Vagina (tissue), 2 donors: Measurements from ENCODE around the gene COMMD7. TPM values are rescaled to one million over a fixed set of nuclear protein-coding genes. Genes with fewer than 3 reads are reported as not detected.

ENCODE experiments used
- DNase-seq, 2 donors: peaks; one replicate each; pipeline ENCODE4 v3.0.0-alpha.2; 2017; ENCODE audit errors: extremely low spot score in 2 of 2
- H3K27ac ChIP-seq: fragments of 200-600 bp; sonication (generic); one replicate; pipeline ENCODE4 v1.5.1; 2019
- H3K27me3 ChIP-seq: fragments of 200-600 bp; sonication (generic); one replicate; pipeline ENCODE4 v1.5.1; 2019
- H3K36me3 ChIP-seq, 2 donors: fragments of 200-600 bp; sonication (generic); one replicate each; pipeline ENCODE4 v1.5.1; 2017 to 2019
- H3K4me1 ChIP-seq: fragments of 200-600 bp; sonication (generic); one replicate; pipeline ENCODE4 v1.5.1; 2019
- H3K4me3 ChIP-seq, 2 donors: fragments of 200-600 bp; sonication (generic); 1 replicate in 1 of 2; 2 replicates in 1 of 2; pipeline ENCODE4 v1.5.1; 2016 to 2019
- H3K9me3 ChIP-seq: fragments of 200-600 bp; sonication (generic); one replicate; pipeline ENCODE4 v1.5.1; 2019
- CTCF ChIP-seq, 3 experiments: fragments of 450-650 bp in 2 of 3; fragments of 200-600 bp in 1 of 3; sonication (generic) in 1 of 3; IDR thresholded peaks; one replicate each; pipeline ENCODE4 v1.5.1; 2017 to 2019; ENCODE audit warnings: antibody characterized with exemption in 3 of 3, mild to moderate bottlenecking in 2 of 3, moderate library complexity in 2 of 3
- POLR2A ChIP-seq, 2 donors: fragments of 450-650 bp; IDR thresholded peaks; one replicate each; pipeline ENCODE4 v1.6.1; 2017; ENCODE audit warnings: antibody characterized with exemption in 2 of 2, mild to moderate bottlenecking in 2 of 2, moderate library complexity in 2 of 2
- POLR2AphosphoS5 ChIP-seq, 2 donors: sonication (generic); formaldehyde crosslinking; IDR thresholded peaks; one replicate each; pipeline ENCODE4 v1.9.0; 2017; ENCODE audit warnings: antibody characterized with exemption in 2 of 2, mild to moderate bottlenecking in 2 of 2, low read depth in 1 of 2; ENCODE audit not compliant: insufficient read depth in 1 of 2
- intact Hi-C: fragments of 100-400 bp; cut with DNase I; formaldehyde crosslinking; loops from one replicate; pipeline ENCODE4 v1.15.1; 2023
- total RNA-seq: library from RNA; depleted of rRNA; stranded (reverse); fragments of >200 nt; gene quantifications from one replicate; pipeline ENCODE4 v1.2.3, GENCODE V29; 2016

COMMD7 gene
- total RNA-seq, 1 donor from 2014 or later = 28.7 TPM

- Histone ChIP-seq H3K9me3 (no peaks in the 10 kb centered on the region), H3K4me3 (no peak overlapping the region), H3K27me3 (no peaks in the 10 kb centered on the region), H3K4me1 (no peaks in the 10 kb centered on the region), H3K36me3 (no peaks in the 10 kb centered on the region), H3K27ac (no peak overlapping the region)
- DNase-seq = no peak
- intact Hi-C loops = loop anchor here (10.0 kb wide), 1 partner anchor 251 kb away; no protein-coding TSS in a partner anchor
- TF ChIP-seq POLR2A (IDR thresholded peaks at IDR 0.05) (no peak), POLR2AphosphoS5 (IDR thresholded peaks at IDR 0.05; ENCODE audit: insufficient read depth in 1 of 2, low read depth in 1 of 2) (no peak), CTCF (IDR thresholded peaks at IDR 0.05) (no peak)
Measured at GRCh38 chr20:32775336-32775991, 32.2 kb upstream of the COMMD7 start.

GRCh38 chr20:32773855-32774254, 30.6 kb upstream of the COMMD7 start:
- intact Hi-C loops = loop anchor here (10.0 kb wide), 1 partner anchor 249 kb away; no protein-coding TSS in a partner anchor
- no peak overlapping the region for H3K27ac ChIP-seq

GRCh38 chr20:32773223-32773622, 30.0 kb upstream of the COMMD7 start:
- H3K4me1 ChIP-seq = no peaks in the 10 kb centered on the region
- no peaks in the 10 kb centered on the region for H3K9me3 ChIP-seq
- H3K36me3 ChIP-seq = no peaks in the 10 kb centered on the region
- DNase-seq = no peak
- no peaks in the 10 kb centered on the region for H3K27me3 ChIP-seq
- intact Hi-C loops = loop anchor here (10.0 kb wide), 1 partner anchor 248 kb away; no protein-coding TSS in a partner anchor
- TF ChIP-seq POLR2AphosphoS5 (IDR thresholded peaks at IDR 0.05; ENCODE audit: insufficient read depth in 1 of 2, low read depth in 1 of 2) = no peak
- TF ChIP-seq CTCF (IDR thresholded peaks at IDR 0.05) = no peak
- H3K27ac ChIP-seq = no peak overlapping the region
- H3K4me3 ChIP-seq = no peak overlapping the region

More at GRCh38 chr20:32773855-32774254, 30.6 kb upstream of the COMMD7 start:
- H3K9me3 ChIP-seq = no peaks in the 10 kb centered on the region
- H3K4me1 ChIP-seq = no peaks in the 10 kb centered on the region
- no peak for TF ChIP-seq CTCF (IDR thresholded peaks at IDR 0.05)
- no peak for TF ChIP-seq POLR2AphosphoS5 (IDR thresholded peaks at IDR 0.05; ENCODE audit: insufficient read depth in 1 of 2, low read depth in 1 of 2)
- TF ChIP-seq POLR2A (IDR thresholded peaks at IDR 0.05) = no peak
- no peak for DNase-seq
- no peaks in the 10 kb centered on the region for H3K27me3 ChIP-seq
- H3K4me3 ChIP-seq = no peak overlapping the region
- no peaks in the 10 kb centered on the region for H3K36me3 ChIP-seq

- Histone ChIP-seq H3K27ac (no peak overlapping the region), H3K4me3 (no peak overlapping the region), H3K27me3 (no peaks in the 10 kb centered on the region), H3K9me3 (no peaks in the 10 kb centered on the region), H3K4me1 (no peaks in the 10 kb centered on the region), H3K36me3 (no peaks in the 10 kb centered on the region)
- TF ChIP-seq POLR2A (IDR thresholded peaks at IDR 0.05) (no peak), POLR2AphosphoS5 (IDR thresholded peaks at IDR 0.05; ENCODE audit: insufficient read depth in 1 of 2, low read depth in 1 of 2) (no peak), CTCF (IDR thresholded peaks at IDR 0.05) (no peak)
- intact Hi-C loops = loop anchor here (10.0 kb wide), 1 partner anchor 247 kb away; no protein-coding TSS in a partner anchor
- DNase-seq = no peak
Measured at GRCh38 chr20:32772046-32772445, 28.8 kb upstream of the COMMD7 start.
